GM23338 (cell line): Measurements from ENCODE around the gene PEX16.

Experiments used
- EZH2 ChIP-seq: fragments of 200-600 bp; sonication (generic); IDR thresholded peaks from one replicate; pipeline ENCODE4 v1.8.0; 2017; ENCODE audit warnings: antibody characterized with exemption, mild to moderate bottlenecking, low read depth; ENCODE audit not compliant: unreplicated experiment
- POLR2AphosphoS5 ChIP-seq: IDR thresholded peaks from 2 replicates; pipeline ENCODE4 v1.6.1; 2016; ENCODE audit warnings: antibody characterized with exemption, low read depth
- TF ChIP-seq, protein P1 (sequence below), 2 experiments: fragments of 200-600 bp in 1 of 2; sonication (generic) in 1 of 2; conservative IDR thresholded peaks; 2 replicates each; pipeline versions ENCODE4 v1.5.1 to v1.6.1; 2016 to 2017; ENCODE audit warnings: antibody characterized with exemption in 2 of 2, low read depth in 2 of 2, mild to moderate bottlenecking in 2 of 2, moderate library complexity in 1 of 2
- TF ChIP-seq, protein P2 (sequence below): IDR thresholded peaks from one replicate; pipeline ENCODE4 v1.6.1; 2018; ENCODE audit warnings: antibody characterized with exemption; ENCODE audit not compliant: unreplicated experiment

DNA sequence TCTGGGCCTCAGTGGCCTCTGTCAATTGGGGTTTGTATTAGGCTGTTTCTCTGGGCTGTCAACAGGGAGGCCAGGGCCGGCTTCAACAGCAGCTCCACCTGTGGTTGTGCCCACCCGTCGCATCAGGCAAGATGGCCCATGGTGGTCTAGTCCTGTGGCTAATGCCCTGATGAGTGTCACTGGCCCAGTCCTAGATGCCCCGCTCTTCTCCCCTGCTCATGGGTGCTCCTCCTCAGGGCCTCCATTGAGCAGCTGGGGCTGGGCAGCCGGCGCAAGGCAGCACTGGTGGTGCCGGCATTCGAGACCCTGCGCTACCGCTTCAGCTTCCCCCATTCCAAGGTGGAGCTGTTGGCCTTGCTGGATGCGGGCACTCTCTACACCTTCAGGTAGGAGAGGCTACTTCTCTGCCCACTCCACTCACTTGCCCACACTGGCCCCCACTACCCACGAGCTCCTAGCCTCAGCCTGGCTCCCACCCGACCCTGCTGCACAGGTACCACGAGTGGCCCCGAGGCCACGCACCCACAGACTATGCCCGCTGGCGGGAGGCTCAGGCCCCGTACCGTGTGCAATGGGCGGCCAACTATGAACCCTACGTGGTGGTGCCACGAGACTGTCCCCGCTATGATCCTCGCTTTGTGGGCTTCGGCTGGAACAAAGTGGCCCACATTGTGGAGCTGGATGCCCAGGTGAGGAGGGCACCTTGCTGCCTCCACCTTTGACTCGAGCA is 10.2 kb upstream of the PEX16 start:
- TF ChIP-seq, protein P1, sequence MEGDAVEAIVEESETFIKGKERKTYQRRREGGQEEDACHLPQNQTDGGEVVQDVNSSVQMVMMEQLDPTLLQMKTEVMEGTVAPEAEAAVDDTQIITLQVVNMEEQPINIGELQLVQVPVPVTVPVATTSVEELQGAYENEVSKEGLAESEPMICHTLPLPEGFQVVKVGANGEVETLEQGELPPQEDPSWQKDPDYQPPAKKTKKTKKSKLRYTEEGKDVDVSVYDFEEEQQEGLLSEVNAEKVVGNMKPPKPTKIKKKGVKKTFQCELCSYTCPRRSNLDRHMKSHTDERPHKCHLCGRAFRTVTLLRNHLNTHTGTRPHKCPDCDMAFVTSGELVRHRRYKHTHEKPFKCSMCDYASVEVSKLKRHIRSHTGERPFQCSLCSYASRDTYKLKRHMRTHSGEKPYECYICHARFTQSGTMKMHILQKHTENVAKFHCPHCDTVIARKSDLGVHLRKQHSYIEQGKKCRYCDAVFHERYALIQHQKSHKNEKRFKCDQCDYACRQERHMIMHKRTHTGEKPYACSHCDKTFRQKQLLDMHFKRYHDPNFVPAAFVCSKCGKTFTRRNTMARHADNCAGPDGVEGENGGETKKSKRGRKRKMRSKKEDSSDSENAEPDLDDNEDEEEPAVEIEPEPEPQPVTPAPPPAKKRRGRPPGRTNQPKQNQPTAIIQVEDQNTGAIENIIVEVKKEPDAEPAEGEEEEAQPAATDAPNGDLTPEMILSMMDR (conservative IDR thresholded peaks at IDR 0.05; ENCODE audit: low read depth in 2 of 2) = no peak
- TF ChIP-seq POLR2AphosphoS5 (no peak; the same call in 1 of the 2 replicates), EZH2 (no peak)
- TF ChIP-seq, protein P2, sequence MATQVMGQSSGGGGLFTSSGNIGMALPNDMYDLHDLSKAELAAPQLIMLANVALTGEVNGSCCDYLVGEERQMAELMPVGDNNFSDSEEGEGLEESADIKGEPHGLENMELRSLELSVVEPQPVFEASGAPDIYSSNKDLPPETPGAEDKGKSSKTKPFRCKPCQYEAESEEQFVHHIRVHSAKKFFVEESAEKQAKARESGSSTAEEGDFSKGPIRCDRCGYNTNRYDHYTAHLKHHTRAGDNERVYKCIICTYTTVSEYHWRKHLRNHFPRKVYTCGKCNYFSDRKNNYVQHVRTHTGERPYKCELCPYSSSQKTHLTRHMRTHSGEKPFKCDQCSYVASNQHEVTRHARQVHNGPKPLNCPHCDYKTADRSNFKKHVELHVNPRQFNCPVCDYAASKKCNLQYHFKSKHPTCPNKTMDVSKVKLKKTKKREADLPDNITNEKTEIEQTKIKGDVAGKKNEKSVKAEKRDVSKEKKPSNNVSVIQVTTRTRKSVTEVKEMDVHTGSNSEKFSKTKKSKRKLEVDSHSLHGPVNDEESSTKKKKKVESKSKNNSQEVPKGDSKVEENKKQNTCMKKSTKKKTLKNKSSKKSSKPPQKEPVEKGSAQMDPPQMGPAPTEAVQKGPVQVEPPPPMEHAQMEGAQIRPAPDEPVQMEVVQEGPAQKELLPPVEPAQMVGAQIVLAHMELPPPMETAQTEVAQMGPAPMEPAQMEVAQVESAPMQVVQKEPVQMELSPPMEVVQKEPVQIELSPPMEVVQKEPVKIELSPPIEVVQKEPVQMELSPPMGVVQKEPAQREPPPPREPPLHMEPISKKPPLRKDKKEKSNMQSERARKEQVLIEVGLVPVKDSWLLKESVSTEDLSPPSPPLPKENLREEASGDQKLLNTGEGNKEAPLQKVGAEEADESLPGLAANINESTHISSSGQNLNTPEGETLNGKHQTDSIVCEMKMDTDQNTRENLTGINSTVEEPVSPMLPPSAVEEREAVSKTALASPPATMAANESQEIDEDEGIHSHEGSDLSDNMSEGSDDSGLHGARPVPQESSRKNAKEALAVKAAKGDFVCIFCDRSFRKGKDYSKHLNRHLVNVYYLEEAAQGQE = no peak
